ENCODE results near the gene C1QTNF1. TPM values are rescaled to one million over a fixed set of nuclear protein-coding genes. Genes with fewer than 3 reads are reported as not detected.

The C1QTNF1 gene
- total and polyA plus RNA-seq, 4 donors: 7.4 to 84.5 (median 30.0) TPM

DNA sequence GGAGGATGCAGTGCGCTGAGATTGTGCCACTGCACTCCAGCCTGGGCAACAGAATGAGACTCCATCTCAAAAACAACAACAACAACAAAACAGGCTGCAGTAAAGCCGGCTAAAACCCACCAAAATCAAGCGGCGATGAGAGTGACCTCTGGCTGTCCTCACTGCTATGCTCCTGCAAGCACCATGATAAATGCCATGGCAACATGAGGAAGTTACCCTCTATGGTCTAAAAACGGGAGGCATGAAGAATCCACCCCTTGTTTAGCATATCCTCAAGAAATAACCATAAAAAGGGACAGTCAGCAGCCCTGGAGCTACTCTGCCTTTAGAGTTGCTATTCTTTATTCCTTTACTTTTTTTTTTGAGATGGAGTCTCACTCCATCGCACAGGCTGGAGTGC is 35.8 kb upstream of the C1QTNF1 start:
- Histone ChIP-seq H3K27me3 (ENCODE audit: control insufficient read depth in 3 of 3, insufficient read depth in 3 of 3, low read length in 2 of 3) (no peaks in the 10 kb centered on the region), H3K9me3 (ENCODE audit: control insufficient read depth in 4 of 4, insufficient read depth in 3 of 4, low read length in 3 of 4) (no peaks in the 10 kb centered on the region), H3K36me3 (ENCODE audit: control insufficient read depth in 4 of 4, insufficient read depth in 4 of 4, low read length in 4 of 4) (peaks cover 10 to 24% (median 12%) of the 10 kb centered on the region in 4 donors), H3K9ac (ENCODE audit: insufficient read depth in 1 of 2, low read length in 2 of 2) (no peak overlapping the region), H3K4me3 (no peak overlapping the region), H3K4me1 (ENCODE audit: control insufficient read depth in 5 of 5, insufficient read depth in 5 of 5, low read length in 5 of 5) (peaks cover 0 to 13% (median 3%) of the 10 kb centered on the region in 5 donors), H3K27ac (ENCODE audit: low read depth in 1 of 2, low read length in 1 of 2) (peak overlapping the region in 1 of 2 donors; percentile 43)
- ATAC-seq (ENCODE audit: insufficient read depth, low FRiP score) (no peak), DNase-seq (peak in 2 of 3 donors; percentile 30 to 40)
- WGBS, 2 donors: 46 to 53% methylated on average over 6 of the region's 6 CpGs
- TF ChIP-seq, protein P1, sequence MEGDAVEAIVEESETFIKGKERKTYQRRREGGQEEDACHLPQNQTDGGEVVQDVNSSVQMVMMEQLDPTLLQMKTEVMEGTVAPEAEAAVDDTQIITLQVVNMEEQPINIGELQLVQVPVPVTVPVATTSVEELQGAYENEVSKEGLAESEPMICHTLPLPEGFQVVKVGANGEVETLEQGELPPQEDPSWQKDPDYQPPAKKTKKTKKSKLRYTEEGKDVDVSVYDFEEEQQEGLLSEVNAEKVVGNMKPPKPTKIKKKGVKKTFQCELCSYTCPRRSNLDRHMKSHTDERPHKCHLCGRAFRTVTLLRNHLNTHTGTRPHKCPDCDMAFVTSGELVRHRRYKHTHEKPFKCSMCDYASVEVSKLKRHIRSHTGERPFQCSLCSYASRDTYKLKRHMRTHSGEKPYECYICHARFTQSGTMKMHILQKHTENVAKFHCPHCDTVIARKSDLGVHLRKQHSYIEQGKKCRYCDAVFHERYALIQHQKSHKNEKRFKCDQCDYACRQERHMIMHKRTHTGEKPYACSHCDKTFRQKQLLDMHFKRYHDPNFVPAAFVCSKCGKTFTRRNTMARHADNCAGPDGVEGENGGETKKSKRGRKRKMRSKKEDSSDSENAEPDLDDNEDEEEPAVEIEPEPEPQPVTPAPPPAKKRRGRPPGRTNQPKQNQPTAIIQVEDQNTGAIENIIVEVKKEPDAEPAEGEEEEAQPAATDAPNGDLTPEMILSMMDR (IDR thresholded peaks at IDR 0.05; ENCODE audit: control extremely low read depth, extremely low read depth): no peak

DNA sequence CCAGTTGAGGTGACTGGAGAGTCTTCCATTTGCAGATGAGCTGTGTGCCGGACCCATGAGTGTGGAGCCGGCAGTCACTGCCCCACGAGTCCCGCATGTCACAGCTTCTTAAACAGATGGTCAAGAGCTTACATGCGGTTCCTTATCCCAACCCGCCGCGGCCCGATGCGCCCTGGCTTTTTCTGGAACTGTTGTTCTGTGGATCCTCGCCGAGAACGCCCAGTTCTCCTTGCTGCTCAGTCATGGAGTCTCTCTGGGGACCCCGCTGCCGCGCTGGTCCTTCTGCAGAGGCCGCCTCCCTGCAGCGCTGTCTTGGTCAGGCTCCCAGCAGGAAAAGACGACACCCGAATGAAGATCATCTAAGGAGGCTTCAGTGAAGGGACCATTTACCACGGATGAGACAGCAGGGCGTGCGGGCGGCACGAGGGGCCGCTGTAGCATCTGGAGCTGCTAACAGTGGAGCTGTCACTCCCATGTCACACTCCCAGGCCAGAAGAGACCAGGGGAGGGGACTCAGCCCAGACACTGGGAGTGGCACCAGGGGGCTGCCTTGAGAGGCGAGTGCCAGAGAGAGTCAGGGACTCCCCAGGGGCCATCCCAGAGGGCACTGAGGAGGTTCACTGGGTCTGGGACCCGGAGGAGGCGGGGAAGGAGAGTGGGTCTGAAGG is 33.5 kb upstream of the C1QTNF1 start:
- DNase-seq: no peak
- TF ChIP-seq, protein P1 (IDR thresholded peaks at IDR 0.05; ENCODE audit: control extremely low read depth, extremely low read depth): no peak
- peaks cover 10 to 38% (median 23%) of the 10 kb centered on the region in 4 donors for H3K36me3 ChIP-seq (ENCODE audit: control insufficient read depth in 4 of 4, insufficient read depth in 4 of 4, low read length in 4 of 4)

DNA sequence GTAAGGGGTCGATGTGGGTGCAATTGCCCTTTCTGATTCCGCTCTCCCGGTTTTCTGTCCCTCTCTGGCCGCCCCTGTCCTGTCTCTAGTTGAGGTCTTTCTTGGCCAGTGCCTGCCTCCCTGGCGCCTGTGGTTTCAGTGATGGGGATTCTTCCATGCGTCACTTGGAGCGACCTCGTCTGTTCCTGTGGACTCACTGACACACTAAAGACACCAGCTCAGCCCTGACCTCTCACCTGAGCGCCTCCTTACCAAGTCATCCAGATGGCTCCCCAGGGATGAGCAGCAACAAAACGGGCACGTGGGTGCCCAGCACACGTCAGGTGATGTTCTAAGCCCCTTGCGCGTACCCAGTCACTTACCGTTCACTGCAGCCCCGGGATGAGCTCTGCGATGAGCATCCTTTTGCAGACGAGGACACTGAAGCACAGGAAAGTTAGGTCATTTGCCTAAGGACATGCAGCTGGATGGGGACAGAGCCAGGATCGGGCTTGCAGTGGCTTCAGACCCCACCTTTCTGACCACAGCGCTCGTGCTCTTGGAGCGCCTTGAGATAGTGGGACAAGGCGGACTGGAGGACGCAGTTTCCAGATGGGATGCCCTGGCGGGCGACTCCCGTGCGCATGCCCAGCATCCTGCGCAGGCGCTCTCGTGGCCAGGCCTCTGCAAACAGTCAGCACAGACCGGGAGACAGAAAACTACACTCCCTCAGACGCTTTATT is 32.8 kb upstream of the C1QTNF1 start:
- ATAC-seq (ENCODE audit: insufficient read depth, low FRiP score) (no peak), DNase-seq (no peak)
- H3K4me3 ChIP-seq: no peak overlapping the region
- TF ChIP-seq, protein P1 (IDR thresholded peaks at IDR 0.05; ENCODE audit: control extremely low read depth, extremely low read depth): no peak
- no peak overlapping the region for H3K27ac ChIP-seq (ENCODE audit: low read depth in 1 of 2, low read length in 1 of 2)
- 95 to 97% methylated on average over 33 of the region's 33 CpGs for whole genome bisulfite sequencing, 2 donors
- H3K9ac ChIP-seq (ENCODE audit: insufficient read depth in 1 of 2, low read length in 2 of 2): no peak overlapping the region
- H3K4me1 ChIP-seq (ENCODE audit: control insufficient read depth in 5 of 5, insufficient read depth in 5 of 5, low read length in 5 of 5): peaks cover 0 to 10% (median 3%) of the 10 kb centered on the region in 5 donors
- H3K9me3 ChIP-seq (ENCODE audit: control insufficient read depth in 4 of 4, insufficient read depth in 3 of 4, low read length in 3 of 4): no peaks in the 10 kb centered on the region
- H3K27me3 ChIP-seq (ENCODE audit: control insufficient read depth in 3 of 3, insufficient read depth in 3 of 3, low read length in 2 of 3): no peaks in the 10 kb centered on the region
- peaks cover 10 to 45% (median 26%) of the 10 kb centered on the region in 4 donors for H3K36me3 ChIP-seq (ENCODE audit: control insufficient read depth in 4 of 4, insufficient read depth in 4 of 4, low read length in 4 of 4)

More for the DNA sequence above, 33.5 kb upstream of the C1QTNF1 start:
- H3K4me1 ChIP-seq (ENCODE audit: control insufficient read depth in 5 of 5, insufficient read depth in 5 of 5, low read length in 5 of 5): peaks cover 0 to 13% (median 3%) of the 10 kb centered on the region in 5 donors
- no peak overlapping the region for H3K4me3 ChIP-seq
- H3K9ac ChIP-seq (ENCODE audit: insufficient read depth in 1 of 2, low read length in 2 of 2): no peak overlapping the region
- H3K27ac ChIP-seq (ENCODE audit: low read depth in 1 of 2, low read length in 1 of 2): no peak overlapping the region
- H3K9me3 ChIP-seq (ENCODE audit: control insufficient read depth in 4 of 4, insufficient read depth in 3 of 4, low read length in 3 of 4): no peaks in the 10 kb centered on the region
- ATAC-seq (ENCODE audit: insufficient read depth, low FRiP score): no peak
- no peaks in the 10 kb centered on the region for H3K27me3 ChIP-seq (ENCODE audit: control insufficient read depth in 3 of 3, insufficient read depth in 3 of 3, low read length in 2 of 3)
- WGBS, 2 donors: 97% methylated on average over 29 of the region's 29 CpGs
